Hair follicle dermal papilla cell (primary cell): ENCODE data around the gene RPS28. TPM values are rescaled to one million over a fixed set of nuclear protein-coding genes. Genes with fewer than 3 reads are reported as not detected.

Experiments
- total RNA-seq: library from RNA; depleted of rRNA; stranded (reverse); fragments of >200 nt; gene quantifications from 2 replicates; pipeline ENCODE4 v1.2.3, GENCODE V29; 2012

RPS28 gene
- total RNA-seq: 66.5 and 96.5 TPM in 2 replicates

DNA sequence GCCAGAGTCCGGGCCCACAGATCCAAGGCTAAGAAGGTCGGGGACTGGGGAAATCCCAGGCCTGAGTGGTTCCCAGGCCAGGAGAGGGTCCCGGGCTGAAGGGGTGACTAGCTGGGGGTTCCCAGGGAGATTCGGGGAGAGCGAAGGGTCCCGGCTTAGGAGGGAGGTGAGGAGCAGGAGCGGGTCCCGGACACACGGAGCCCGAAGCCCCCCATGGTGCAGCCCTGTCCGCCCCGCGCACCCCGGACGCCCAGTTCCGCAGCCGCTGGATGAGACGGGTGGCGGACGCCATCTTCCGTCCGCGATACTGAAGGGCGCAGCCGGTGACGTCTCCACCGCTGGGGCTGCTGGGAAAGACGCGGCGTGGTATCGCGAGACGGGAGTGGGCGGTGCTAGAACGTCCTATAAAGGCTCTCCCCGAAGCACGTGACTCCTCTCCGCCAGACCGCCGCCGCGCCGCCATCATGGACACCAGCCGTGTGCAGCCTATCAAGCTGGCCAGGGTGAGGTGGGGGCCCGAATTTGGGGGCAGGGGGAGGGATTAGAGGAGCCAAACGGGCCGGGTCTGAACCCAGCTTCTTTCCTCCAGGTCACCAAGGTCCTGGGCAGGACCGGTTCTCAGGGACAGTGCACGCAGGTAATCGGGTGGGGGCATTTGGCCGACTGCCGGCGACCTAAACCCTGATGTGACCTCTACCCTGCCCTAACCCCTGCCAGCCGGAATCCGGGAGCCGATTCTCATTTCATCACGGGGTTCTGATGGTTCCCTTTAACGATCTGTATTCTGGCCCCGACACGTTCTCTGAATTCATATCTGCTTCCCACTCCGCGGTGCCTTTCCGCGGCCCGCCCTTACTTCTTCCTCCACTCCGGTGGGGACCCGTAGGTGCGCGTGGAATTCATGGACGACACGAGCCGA, at the start of gene RPS28, which contains the start of gene NDUFA7:
Gene RPS28 (plus strand): TSS at position 430 of the 919 bp plus-strand sequence. CDS start 35 bp downstream, at position 465.
Gene NDUFA7 (minus strand): TSS at position 309 of the 919 bp plus-strand sequence. CDS start 17 bp downstream, at position 292.

DNA sequence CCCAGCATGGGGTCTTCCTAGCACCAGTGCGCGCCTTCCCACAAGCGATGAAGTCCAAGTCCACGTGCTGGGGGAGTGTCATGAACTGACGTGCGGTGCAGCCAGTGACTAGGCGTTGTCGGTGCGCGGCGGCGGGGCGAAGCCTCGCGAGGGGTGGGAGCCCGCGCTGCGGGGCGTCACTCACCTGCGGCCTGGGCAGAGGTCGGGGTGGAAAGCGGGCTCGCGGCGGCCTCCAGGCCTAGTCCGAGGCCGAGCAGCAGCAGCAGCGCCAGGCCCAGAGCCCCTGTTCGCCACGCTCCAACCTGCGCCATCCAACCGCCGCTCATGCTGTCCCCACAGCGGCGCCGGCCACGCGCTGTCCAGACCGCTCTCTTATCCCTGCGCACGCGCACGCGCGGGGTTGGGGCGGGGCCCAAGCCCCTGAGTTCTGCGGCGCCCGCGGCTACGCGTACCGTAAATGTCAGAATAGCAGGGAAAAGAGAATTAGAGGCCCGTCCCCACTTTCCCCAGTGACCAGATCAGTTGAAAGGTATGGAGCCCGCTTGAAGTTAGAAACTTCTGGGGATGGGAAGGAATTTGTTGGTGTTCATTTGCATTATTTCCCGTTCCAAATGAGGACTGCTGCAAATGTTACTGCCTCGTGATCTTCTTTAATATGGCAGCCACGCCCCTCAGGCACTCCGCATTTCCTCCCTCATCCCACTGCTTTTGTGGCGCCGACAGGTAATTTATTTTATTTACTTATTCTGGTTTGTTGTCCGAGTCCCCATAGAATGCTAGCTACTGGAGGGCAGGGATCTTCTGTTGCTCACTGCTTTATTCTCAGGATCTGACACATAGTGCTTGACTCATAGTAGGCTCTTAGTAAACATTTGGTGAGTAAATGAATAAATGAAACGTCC, 13.1 kb upstream of the RPS28 start, which contains the start of gene CD320:
Gene CD320 (minus strand): TSS at position 394 of the 902 bp plus-strand sequence. CDS start 68 bp downstream, at position 326.

DNA sequence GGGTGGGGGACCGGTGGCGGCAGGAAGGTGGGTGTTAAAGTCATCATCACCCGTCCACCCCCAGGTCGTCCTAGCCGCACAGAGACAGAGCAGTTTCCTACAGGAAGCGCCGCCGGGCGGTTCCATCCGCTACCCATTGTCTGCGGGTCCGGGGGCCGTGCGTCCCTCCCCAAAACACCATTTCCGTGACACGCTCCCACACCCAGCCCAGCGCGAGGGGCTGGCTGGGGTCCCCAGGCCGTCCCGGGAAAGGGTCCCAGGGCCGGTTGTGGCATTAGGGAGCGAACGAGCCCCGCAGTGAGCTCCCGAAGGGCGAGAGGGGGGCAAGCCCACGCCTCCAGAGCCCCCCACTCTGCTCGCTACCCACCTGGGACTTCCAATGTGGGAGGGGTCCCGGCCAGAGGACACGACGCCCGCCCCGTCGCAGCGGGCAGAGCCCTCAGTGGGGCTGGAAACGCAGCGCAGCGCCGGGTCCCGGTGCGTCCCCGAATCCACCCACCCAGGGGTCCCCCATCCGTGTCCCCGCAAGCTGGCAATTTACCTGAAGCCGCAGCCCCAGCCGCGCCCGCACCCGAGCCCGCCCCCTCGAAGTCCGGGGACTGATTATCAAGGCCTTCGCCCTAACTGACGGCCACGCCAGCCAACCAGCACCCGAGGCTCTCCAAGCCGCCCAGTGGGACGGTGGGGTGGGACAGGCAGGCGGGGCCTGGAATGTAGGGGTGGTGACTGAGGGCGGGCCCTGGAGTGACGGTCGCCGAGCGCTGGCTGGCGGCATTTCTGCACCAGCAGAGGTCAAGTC, 21.6 kb downstream of the RPS28 start, which contains the start of gene KANK3:
Gene KANK3 (minus strand): TSS at position 579 of the 799 bp plus-strand sequence. CDS start 5,434 bp downstream, outside the sequence.

DNA sequence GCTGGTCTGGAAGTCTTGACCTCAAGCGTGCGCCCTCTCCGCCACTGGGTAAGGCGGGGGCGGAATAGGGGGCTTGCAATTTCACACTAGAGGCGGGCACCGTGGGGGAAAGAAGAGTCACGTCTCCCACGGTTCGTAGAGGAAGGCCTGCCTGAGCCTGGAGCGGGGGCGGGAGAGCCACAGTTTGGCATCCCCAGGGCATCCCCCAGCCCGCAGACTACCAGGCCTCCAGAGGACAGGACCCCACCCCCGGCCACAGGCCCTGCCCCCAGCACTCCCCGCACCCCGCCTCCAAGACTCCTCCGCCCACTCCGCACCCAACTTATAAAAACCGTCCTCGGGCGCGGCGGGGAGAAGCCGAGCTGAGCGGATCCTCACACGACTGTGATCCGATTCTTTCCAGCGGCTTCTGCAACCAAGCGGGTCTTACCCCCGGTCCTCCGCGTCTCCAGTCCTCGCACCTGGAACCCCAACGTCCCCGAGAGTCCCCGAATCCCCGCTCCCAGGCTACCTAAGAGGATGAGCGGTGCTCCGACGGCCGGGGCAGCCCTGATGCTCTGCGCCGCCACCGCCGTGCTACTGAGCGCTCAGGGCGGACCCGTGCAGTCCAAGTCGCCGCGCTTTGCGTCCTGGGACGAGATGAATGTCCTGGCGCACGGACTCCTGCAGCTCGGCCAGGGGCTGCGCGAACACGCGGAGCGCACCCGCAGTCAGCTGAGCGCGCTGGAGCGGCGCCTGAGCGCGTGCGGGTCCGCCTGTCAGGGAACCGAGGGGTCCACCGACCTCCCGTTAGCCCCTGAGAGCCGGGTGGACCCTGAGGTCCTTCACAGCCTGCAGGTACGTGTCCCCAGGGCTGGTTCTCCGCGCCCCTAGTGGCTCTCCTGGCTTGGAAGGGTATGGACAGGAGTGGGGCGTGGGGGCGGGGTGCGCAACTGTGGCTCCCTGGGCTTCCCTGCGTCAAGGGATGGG, 42.8 kb downstream of the RPS28 start, which contains the start of gene ANGPTL4:
Gene ANGPTL4 (plus strand): TSS at position 353 of the 969 bp plus-strand sequence. CDS start 167 bp downstream, at position 520.

Other genes starting within 250 kb of the RPS28 start
- not detected in 2 replicates for gene FBN3, start 171.9 kb upstream of the RPS28 start, total RNA-seq
- gene CERS4, start 112.1 kb upstream of the RPS28 start, total RNA-seq: 1.8 and 1.9 TPM in 2 replicates
- 18.2 and 24.7 TPM in 2 replicates for gene CD320, start 13.1 kb upstream of the RPS28 start, total RNA-seq
- 5.7 and 20.6 TPM in 2 replicates for gene NDUFA7, start 121 bp upstream of the RPS28 start, total RNA-seq
- 0.16 and 0.61 TPM in 2 replicates for gene KANK3, start 21.8 kb downstream of the RPS28 start, total RNA-seq
- 1.2 and 4.4 TPM in 2 replicates for gene ANGPTL4, start 42.7 kb downstream of the RPS28 start, total RNA-seq
- 23.3 and 26.8 TPM in 2 replicates for gene RAB11B, start 68.9 kb downstream of the RPS28 start, total RNA-seq
- gene MARCHF2, start 91.8 kb downstream of the RPS28 start, total RNA-seq: 82.6 and 90.2 TPM in 2 replicates
- 36.7 and 37.2 TPM in 2 replicates for gene HNRNPM, start 123.5 kb downstream of the RPS28 start, total RNA-seq
- gene PRAM1, start 181.1 kb downstream of the RPS28 start, total RNA-seq: 0.12 and 0.32 TPM in 2 replicates
- 5.2 and 7.7 TPM in 2 replicates for gene ZNF414, start 192.7 kb downstream of the RPS28 start, total RNA-seq